ENCODE results near the gene ZNF414. TPM values are rescaled to one million over a fixed set of nuclear protein-coding genes. Genes with fewer than 3 reads are reported as not detected.

The ZNF414 gene
- total and polyA plus RNA-seq, 2 of the 4 experiments (the other 2 are of a cell fraction), result 3.2 to 14.2 TPM

DNA sequence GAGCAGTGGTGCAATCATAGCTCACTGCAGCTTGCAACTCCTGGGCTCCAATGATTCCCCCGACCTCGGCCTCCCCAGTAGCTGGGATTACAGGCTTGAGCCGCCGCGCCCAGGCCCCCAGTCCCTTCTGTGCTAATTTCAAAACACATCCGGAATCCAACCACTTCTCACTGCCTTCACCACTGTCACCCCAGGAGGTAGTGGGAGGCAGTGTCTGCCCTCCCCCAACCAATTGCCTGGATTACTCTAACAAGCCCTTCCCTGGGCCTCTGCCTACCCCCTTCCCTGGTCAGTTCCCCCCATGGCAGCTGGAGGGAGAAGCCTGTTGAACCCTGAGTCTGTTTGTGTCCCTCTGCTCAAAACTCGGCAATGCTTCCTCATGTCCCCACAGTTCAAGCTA, 13.8 kb downstream of the ZNF414 start:
- H2AFZ ChIP-seq (replicated peaks; ENCODE audit: low read length, poor library complexity), result peak overlapping the region; percentile 51
- H4K8ac ChIP-seq (ENCODE audit: low read depth in 2 of 2, low read length in 2 of 2), result no peak overlapping the region
- H3K23ac ChIP-seq (ENCODE audit: low read depth, low read length), result no peak overlapping the region
- in situ Hi-C loops (cut with MboI; ENCODE audit: low sequenced_read_pairs) (no loop called here), intact Hi-C loops (cut with micrococcal nuclease) (no loop called here), dilution Hi-C loops (cut with HindIII; ENCODE audit: low sequenced_read_pairs, unreplicated experiment) (no loop called here)
- no peak for TF ChIP-seq SMC3 (IDR thresholded peaks at IDR 0.05; ENCODE audit: low read depth, low read length)
- no peak for TF ChIP-seq CHD1 (IDR thresholded peaks at IDR 0.05; ENCODE audit: low read depth, low read length)
- no peak for TF ChIP-seq RFX5 (IDR thresholded peaks at IDR 0.05; ENCODE audit: low read depth, low read length)
- no peak for TF ChIP-seq NFE2L2 (IDR thresholded peaks at IDR 0.05; ENCODE audit: low read depth, low read length)
- no peaks in the 10 kb centered on the region for H3K27me3 ChIP-seq (ENCODE audit: control insufficient read depth, insufficient read depth, low read length)
- no TSS peak for BruUV-seq (replicated peaks)
- no peak overlapping the region for H3K14ac ChIP-seq (replicated peaks; ENCODE audit: low read depth, low read length)
- no peak overlapping the region for H4K91ac ChIP-seq (ENCODE audit: insufficient read depth, low read depth, low read length)
- H4K20me1 ChIP-seq (ENCODE audit: insufficient read depth, low read length), result no peaks in the 10 kb centered on the region
- peaks cover 3% of the 10 kb centered on the region; the same call in 1 of the 2 replicates for H3K9me1 ChIP-seq (ENCODE audit: insufficient read depth, low read length)
- H3K27ac ChIP-seq (ENCODE audit: insufficient read depth, low read length), result no peak overlapping the region
- ChIA-PET CTCF (interaction anchor here (0.5 kb wide), 1 partner anchor 234 kb away, joined by 3 read pairs; no protein-coding TSS in a partner anchor), POLR2A (ENCODE audit: unreplicated experiment) (interaction anchor here (0.6 kb wide), 1 partner anchor 14 kb away, joined by 4 read pairs; the partner anchor contains the start of gene ZNF414)
- H2AK5ac ChIP-seq (ENCODE audit: low read depth, low read length), result no peak overlapping the region
- peak overlapping the region; percentile 5 for H2AK9ac ChIP-seq (replicated peaks; ENCODE audit: low read depth, low read length, poor library complexity)
- no peaks in the 10 kb centered on the region; the same call in 1 of the 2 replicates for H3K4me1 ChIP-seq (ENCODE audit: control insufficient read depth, insufficient read depth, low read length)
- no peak overlapping the region for H4K5ac ChIP-seq (ENCODE audit: low read depth, low read length)
- no peak overlapping the region for H2BK5ac ChIP-seq (ENCODE audit: low read depth, low read length, poor library complexity, severe bottlenecking)
- no peak overlapping the region for H3K18ac ChIP-seq (ENCODE audit: low read depth, low read length)
- no peaks in the 10 kb centered on the region for H3K79me1 ChIP-seq (ENCODE audit: low read depth in 1 of 2, low read length in 2 of 2)
- H3K4me2 ChIP-seq (ENCODE audit: low read depth, low read length), result no peak overlapping the region
- no peak overlapping the region for H2BK15ac ChIP-seq (ENCODE audit: low read depth, low read length)
- H3K4ac ChIP-seq (ENCODE audit: low read depth, low read length), result no peak overlapping the region
- no peak overlapping the region for H3K56ac ChIP-seq (ENCODE audit: extremely low read depth, insufficient read depth, low read length)
- H3K9me3 ChIP-seq (ENCODE audit: control insufficient read depth, insufficient read depth, low read length), result no peaks in the 10 kb centered on the region
- H2BK20ac ChIP-seq (ENCODE audit: low read depth, low read length), result no peak overlapping the region
- H2BK120ac ChIP-seq (ENCODE audit: low read depth, low read length), result no peak overlapping the region
- peak; percentile 24 for ATAC-seq (ENCODE audit: low read depth)
- H3K9ac ChIP-seq (ENCODE audit: low read depth, low read length), result no peak overlapping the region
- H3K36me3 ChIP-seq (ENCODE audit: control insufficient read depth, insufficient read depth, low read length), result no peaks in the 10 kb centered on the region
- no peak overlapping the region for H3K4me3 ChIP-seq (ENCODE audit: insufficient read depth, low read depth, low read length)
- 47% methylated on average over 3 of the region's 7 CpGs; no CpG with 5 or more reads in 1 of the 2 experiments for WGBS, 2 experiments (ENCODE audit: extremely low coverage in 2 of 2, insufficient read length in 1 of 2)
- DNase-seq, result no peak

Data from IMR-90 (cell line).